ENCODE data around the gene LHFPL2.

GRCh38 chr5:78569441-78569840 lies 79.1 kb downstream of the LHFPL2 start:
- no peak for TF ChIP-seq ZNF274 (IDR thresholded peaks at IDR 0.05; ENCODE audit: low read depth, low read length)
- no peak for TF ChIP-seq YY1 (IDR thresholded peaks at IDR 0.05; ENCODE audit: insufficient read depth, insufficient read length)
- TF ChIP-seq SUZ12 (IDR thresholded peaks at IDR 0.05; ENCODE audit: extremely low read depth, insufficient read depth, insufficient read length): no peak
